DOHH2 (cell line): ENCODE results near the gene ITSN2.

Source experiments
- H3F3A ChIP-seq: fragments of 200-600 bp; sonication (generic), shearing (Covaris generic); 2 replicates; pipeline ENCODE4 v1.6.0; 2016; ENCODE audit warnings: antibody characterized with exemption, mild to moderate bottlenecking; ENCODE audit not compliant: control insufficient read depth, insufficient read depth
- H3K27ac ChIP-seq: fragments of 200-600 bp; sonication (generic); 2 replicates; pipeline ENCODE4 v1.5.1; 2014; ENCODE audit warnings: low read depth, mild to moderate bottlenecking, low read length, moderate library complexity
- H3K27me3 ChIP-seq: fragments of 200-600 bp; sonication (generic); 2 replicates; pipeline ENCODE4 v1.6.1; 2014; ENCODE audit warnings: mild to moderate bottlenecking, low read length, mixed read lengths; ENCODE audit not compliant: control insufficient read depth
- H3K36me3 ChIP-seq: fragments of 200-600 bp; sonication (generic); 2 replicates; pipeline ENCODE4 v1.6.1; 2014; ENCODE audit warnings: mild to moderate bottlenecking, low read length, moderate library complexity, mixed read lengths; ENCODE audit not compliant: control insufficient read depth
- H3K4me1 ChIP-seq: fragments of 200-600 bp; sonication (generic); 2 replicates; pipeline ENCODE4 v1.6.1; 2014; ENCODE audit warnings: mild to moderate bottlenecking, low read length, mixed read lengths; ENCODE audit not compliant: control insufficient read depth
- H3K4me2 ChIP-seq: fragments of 200-600 bp; sonication (generic); 2 replicates; pipeline ENCODE4 v1.6.0; 2014; ENCODE audit warnings: mild to moderate bottlenecking, low read length, moderate library complexity
- H3K4me3 ChIP-seq: fragments of 200-600 bp; sonication (generic); 2 replicates; pipeline ENCODE4 v1.5.1; 2014; ENCODE audit warnings: mild to moderate bottlenecking, low read length, mixed read lengths
- H3K79me2 ChIP-seq: fragments of 200-600 bp; sonication (generic); 2 replicates; pipeline ENCODE4 v1.6.1; 2014; ENCODE audit warnings: mild to moderate bottlenecking, low read length, mixed read lengths; ENCODE audit not compliant: control insufficient read depth
- H3K9me2 ChIP-seq: fragments of 200-600 bp; sonication (generic); replicated peaks from 2 replicates; pipeline ENCODE4 v1.6.1; 2014; ENCODE audit warnings: mild to moderate bottlenecking, low read length, mixed read lengths; ENCODE audit not compliant: control insufficient read depth
- H3K9me3 ChIP-seq: fragments of 200-600 bp; sonication (generic); 2 replicates; pipeline ENCODE4 v1.6.1; 2014; ENCODE audit warnings: antibody characterized with exemption, low read length, mixed read lengths; ENCODE audit not compliant: control insufficient read depth, insufficient read depth
- H4K20me1 ChIP-seq: fragments of 200-600 bp; sonication (generic); 2 replicates; pipeline ENCODE4 v1.6.0; 2014; ENCODE audit warnings: low read depth, mild to moderate bottlenecking, antibody characterized with exemption, low read length, moderate library complexity; ENCODE audit not compliant: control insufficient read depth, insufficient read depth
- EZH2phosphoT487 ChIP-seq: fragments of 200-600 bp; sonication (generic); IDR thresholded peaks from 2 replicates; pipeline ENCODE4 v1.6.1; 2017; ENCODE audit warnings: borderline replicate concordance, mild to moderate bottlenecking, antibody characterized with exemption, low read length, moderate library complexity, mixed read lengths
- TF ChIP-seq, protein P1 (sequence below): fragments of 200-600 bp; sonication (generic); IDR thresholded peaks from one replicate; pipeline ENCODE4 v1.5.1; 2014; ENCODE audit warnings: antibody characterized with exemption, mild to moderate bottlenecking, low read depth, low read length; ENCODE audit not compliant: poor library complexity, severe bottlenecking

The ITSN2 gene

DNA sequence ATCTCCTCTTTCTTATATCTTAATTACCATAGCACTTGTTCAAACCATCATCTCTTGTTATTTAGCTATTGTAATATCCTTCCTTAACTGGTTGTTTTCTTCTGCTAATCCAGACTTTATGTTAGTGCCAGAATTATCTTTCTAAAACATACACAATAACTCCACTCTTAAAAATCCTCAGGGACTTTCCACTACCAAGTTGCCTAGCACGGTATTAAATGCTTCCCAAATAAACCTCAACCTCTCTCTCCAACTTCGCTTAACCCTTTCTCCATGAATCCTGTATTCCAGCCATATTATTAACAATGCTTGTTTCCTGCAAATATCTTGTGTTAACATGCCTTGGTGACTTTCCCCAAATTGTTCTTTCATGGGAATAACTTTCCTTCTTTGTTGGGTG lies 101.0 kb downstream of the ITSN2 start:
- TF ChIP-seq, protein P1, sequence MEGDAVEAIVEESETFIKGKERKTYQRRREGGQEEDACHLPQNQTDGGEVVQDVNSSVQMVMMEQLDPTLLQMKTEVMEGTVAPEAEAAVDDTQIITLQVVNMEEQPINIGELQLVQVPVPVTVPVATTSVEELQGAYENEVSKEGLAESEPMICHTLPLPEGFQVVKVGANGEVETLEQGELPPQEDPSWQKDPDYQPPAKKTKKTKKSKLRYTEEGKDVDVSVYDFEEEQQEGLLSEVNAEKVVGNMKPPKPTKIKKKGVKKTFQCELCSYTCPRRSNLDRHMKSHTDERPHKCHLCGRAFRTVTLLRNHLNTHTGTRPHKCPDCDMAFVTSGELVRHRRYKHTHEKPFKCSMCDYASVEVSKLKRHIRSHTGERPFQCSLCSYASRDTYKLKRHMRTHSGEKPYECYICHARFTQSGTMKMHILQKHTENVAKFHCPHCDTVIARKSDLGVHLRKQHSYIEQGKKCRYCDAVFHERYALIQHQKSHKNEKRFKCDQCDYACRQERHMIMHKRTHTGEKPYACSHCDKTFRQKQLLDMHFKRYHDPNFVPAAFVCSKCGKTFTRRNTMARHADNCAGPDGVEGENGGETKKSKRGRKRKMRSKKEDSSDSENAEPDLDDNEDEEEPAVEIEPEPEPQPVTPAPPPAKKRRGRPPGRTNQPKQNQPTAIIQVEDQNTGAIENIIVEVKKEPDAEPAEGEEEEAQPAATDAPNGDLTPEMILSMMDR: no peak
- TF ChIP-seq EZH2phosphoT487: no peak
- no peaks in the 10 kb centered on the region for H3F3A ChIP-seq
- H3K27me3 ChIP-seq: no peaks in the 10 kb centered on the region
- H3K9me2 ChIP-seq: no peaks in the 10 kb centered on the region
- H3K27ac ChIP-seq: no peak overlapping the region
- no peak overlapping the region for H3K4me2 ChIP-seq
- H3K9me3 ChIP-seq: no peaks in the 10 kb centered on the region
- no peaks in the 10 kb centered on the region for H3K79me2 ChIP-seq
- H4K20me1 ChIP-seq: no peaks in the 10 kb centered on the region
- no peak overlapping the region for H3K4me3 ChIP-seq
- peaks cover 40% of the 10 kb centered on the region for H3K36me3 ChIP-seq
- H3K4me1 ChIP-seq: peaks cover 15% of the 10 kb centered on the region

DNA sequence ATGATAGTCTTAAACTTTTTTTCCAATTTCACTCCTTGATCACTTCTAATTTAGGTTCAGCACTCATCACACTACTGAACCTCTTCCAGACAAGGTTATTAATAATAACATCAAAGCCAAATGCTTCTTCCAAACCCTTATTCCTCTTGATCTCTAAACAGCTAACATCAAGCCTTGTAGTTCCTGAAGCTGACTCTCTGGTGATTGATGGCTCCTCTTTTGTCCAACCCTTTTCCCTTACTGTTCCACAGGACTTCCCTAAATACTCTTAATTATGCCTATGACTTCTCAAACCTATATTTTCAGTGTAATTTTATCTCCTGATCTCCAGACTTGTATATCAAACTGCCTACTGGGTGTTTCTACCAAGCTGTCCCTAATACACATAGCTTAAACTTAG lies 101.6 kb downstream of the ITSN2 start:
- no peaks in the 10 kb centered on the region for H4K20me1 ChIP-seq
- H3K27ac ChIP-seq: no peak overlapping the region
- no peak overlapping the region for H3K4me2 ChIP-seq
- H3K4me3 ChIP-seq: no peak overlapping the region
- H3K36me3 ChIP-seq: peaks cover 42% of the 10 kb centered on the region
- H3K4me1 ChIP-seq: peaks cover 15% of the 10 kb centered on the region
- no peaks in the 10 kb centered on the region for H3F3A ChIP-seq
- no peaks in the 10 kb centered on the region for H3K79me2 ChIP-seq
- H3K27me3 ChIP-seq: no peaks in the 10 kb centered on the region
- no peak for TF ChIP-seq EZH2phosphoT487
- TF ChIP-seq, protein P1: no peak
- no peaks in the 10 kb centered on the region for H3K9me3 ChIP-seq
- no peaks in the 10 kb centered on the region for H3K9me2 ChIP-seq

DNA sequence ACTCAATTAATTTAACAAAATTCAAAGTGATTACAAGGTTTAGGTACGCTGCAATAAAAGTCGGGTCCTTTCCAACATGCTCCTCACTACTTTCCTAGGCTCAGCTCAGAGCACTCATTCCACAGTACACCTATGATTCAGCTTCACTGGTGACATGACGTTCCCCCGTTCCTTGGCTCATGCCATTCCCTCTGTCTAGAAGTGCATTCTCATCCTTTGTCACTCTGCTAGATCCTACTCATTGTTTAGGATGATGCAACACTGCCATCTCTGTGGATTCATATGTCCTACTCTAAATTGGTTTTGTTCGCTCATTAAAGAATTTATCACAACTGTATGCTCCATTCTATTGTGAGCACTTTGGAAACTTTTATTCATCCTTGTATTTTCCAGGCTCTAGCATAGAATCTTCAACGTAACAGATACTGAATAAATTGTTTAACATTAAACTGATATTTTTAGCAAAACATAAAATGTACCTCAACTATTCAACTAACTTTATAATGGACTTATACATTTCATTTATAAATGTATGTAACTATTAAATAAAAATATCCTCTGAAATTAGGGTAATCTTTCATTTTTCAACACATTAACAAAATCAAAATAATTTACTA lies 106.9 kb downstream of the ITSN2 start:
- Histone ChIP-seq H4K20me1 (no peaks in the 10 kb centered on the region), H3F3A (peaks cover 5% of the 10 kb centered on the region; the same call in 1 of the 2 replicates), H3K79me2 (no peaks in the 10 kb centered on the region), H3K4me2 (no peak overlapping the region), H3K4me3 (no peak overlapping the region), H3K9me3 (no peaks in the 10 kb centered on the region), H3K27me3 (no peaks in the 10 kb centered on the region), H3K9me2 (no peaks in the 10 kb centered on the region), H3K27ac (no peak overlapping the region), H3K36me3 (peaks cover 43% of the 10 kb centered on the region), H3K4me1 (no peaks in the 10 kb centered on the region)
- TF ChIP-seq, protein P1: no peak
- TF ChIP-seq EZH2phosphoT487: no peak
